IMR-90 (cell line): ENCODE data around the gene UBR1. TPM values are rescaled to one million over a fixed set of nuclear protein-coding genes. Genes with fewer than 3 reads are reported as not detected.
A peak's percentile ranks its signal among the peaks of the same experiment; 100 is the strongest.

Source experiments
- ATAC-seq: fragments of 200-7000 bp; cut with Tn5 transposase; 2 replicates; pipeline ENCODE4 v1.9.1; 2020; ENCODE audit warnings: low read depth, mild to moderate bottlenecking, moderate library complexity
- BruUV-seq: library from RNA; stranded (reverse); fragments of 400-500 nt; replicated peaks from 2 replicates; lab custom pipeline; 2021; lab: Mats Ljungman, UMichigan
- CTCF ChIA-PET: fragments of 300-600 bp; formaldehyde crosslinking; extraction: SDS; loops from one replicate; lab custom pipeline; 2021; ENCODE audit warnings: antibody characterized with exemption; lab: Yijun Ruan, JAX
- POLR2A ChIA-PET: fragments of 300-600 bp; sonication (Branson Sonifier 250); formaldehyde crosslinking; loops from one replicate; lab custom pipeline; 2022; ENCODE audit warnings: antibody characterized with exemption; ENCODE audit not compliant: unreplicated experiment; lab: Charles Lee
- DNase-seq: peaks from one replicate; pipeline ENCODE4 v3.0.0; 2013
- H2AFZ ChIP-seq: replicated peaks from 2 replicates; pipeline ENCODE3; 2013; ENCODE audit warnings: low read length, mild to moderate bottlenecking; ENCODE audit not compliant: poor library complexity
- H2AK5ac ChIP-seq: 2 replicates; pipeline ENCODE4 v1.6.1; 2013; ENCODE audit warnings: low read depth, low read length, inconsistent platforms
- H2AK9ac ChIP-seq: replicated peaks from 2 replicates; pipeline ENCODE3; 2013; ENCODE audit warnings: mild to moderate bottlenecking, low read depth, low read length, moderate library complexity; ENCODE audit not compliant: poor library complexity
- H2BK120ac ChIP-seq: 2 replicates; pipeline ENCODE4 v1.6.1; 2013; ENCODE audit warnings: low read depth, low read length, inconsistent platforms
- H2BK15ac ChIP-seq: 3 replicates; pipeline ENCODE4 v1.6.1; 2013; ENCODE audit warnings: low read depth, low read length, inconsistent platforms
- H2BK20ac ChIP-seq: 2 replicates; pipeline ENCODE4 v1.6.1; 2013; ENCODE audit warnings: low read depth, mild to moderate bottlenecking, inconsistent platforms, low read length, moderate library complexity
- H2BK5ac ChIP-seq: 2 replicates; pipeline ENCODE4 v1.6.1; 2013; ENCODE audit warnings: mild to moderate bottlenecking, low read depth, low read length, inconsistent platforms; ENCODE audit not compliant: poor library complexity, severe bottlenecking
- H3K14ac ChIP-seq: replicated peaks from 2 replicates; pipeline ENCODE4 v1.6.1; 2013; ENCODE audit warnings: low read depth, low read length, inconsistent platforms
- H3K18ac ChIP-seq: 2 replicates; pipeline ENCODE4 v1.6.1; 2013; ENCODE audit warnings: low read depth, low read length, control low read depth
- H3K23ac ChIP-seq: 2 replicates; pipeline ENCODE4 v1.6.1; 2013; ENCODE audit warnings: low read depth, low read length, inconsistent platforms
- H3K27ac ChIP-seq: 2 replicates; pipeline ENCODE4 v1.5.1; 2013; ENCODE audit warnings: mild to moderate bottlenecking, control low read depth, low read length; ENCODE audit not compliant: insufficient read depth
- H3K27me3 ChIP-seq: 2 replicates; pipeline ENCODE4 v1.6.1; 2013; ENCODE audit warnings: low read length; ENCODE audit not compliant: control insufficient read depth, insufficient read depth
- H3K36me3 ChIP-seq: 2 replicates; pipeline ENCODE4 v1.6.1; 2013; ENCODE audit warnings: low read length, mixed read lengths; ENCODE audit not compliant: control insufficient read depth, insufficient read depth
- H3K4ac ChIP-seq: 2 replicates; pipeline ENCODE4 v1.6.1; 2013; ENCODE audit warnings: low read depth, low read length, inconsistent platforms
- H3K4me1 ChIP-seq: 2 replicates; pipeline ENCODE4 v1.6.1; 2013; ENCODE audit warnings: low read length, mixed read lengths; ENCODE audit not compliant: control insufficient read depth, insufficient read depth
- H3K4me2 ChIP-seq: 2 replicates; pipeline ENCODE4 v1.6.1; 2013; ENCODE audit warnings: low read depth, mild to moderate bottlenecking, control low read depth, low read length, moderate library complexity
- H3K4me3 ChIP-seq: 2 replicates; pipeline ENCODE4 v1.5.1; 2013; ENCODE audit warnings: low read depth, mild to moderate bottlenecking, control low read depth, low read length, moderate library complexity; ENCODE audit not compliant: insufficient read depth
- H3K56ac ChIP-seq: 2 replicates; pipeline ENCODE4 v1.6.1; 2013; ENCODE audit warnings: low read length, inconsistent platforms; ENCODE audit not compliant: insufficient read depth; ENCODE audit errors: extremely low read depth
- H3K79me1 ChIP-seq, 2 experiments: 2 replicates each; pipeline ENCODE4 v1.6.1; 2013; ENCODE audit warnings: low read length in 2 of 2, inconsistent platforms in 1 of 2, low read depth in 1 of 2
- H3K9ac ChIP-seq: 2 replicates; pipeline ENCODE4 v1.6.1; 2013; ENCODE audit warnings: low read depth, low read length, control low read depth
- H3K9me1 ChIP-seq: 2 replicates; pipeline ENCODE4 v1.6.1; 2013; ENCODE audit warnings: low read length, inconsistent platforms; ENCODE audit not compliant: insufficient read depth
- H3K9me3 ChIP-seq: 2 replicates; pipeline ENCODE4 v1.6.1; 2013; ENCODE audit warnings: low read length; ENCODE audit not compliant: control insufficient read depth, insufficient read depth
- H4K20me1 ChIP-seq: 2 replicates; pipeline ENCODE4 v1.6.1; 2013; ENCODE audit warnings: low read length, inconsistent platforms; ENCODE audit not compliant: insufficient read depth
- H4K5ac ChIP-seq: 2 replicates; pipeline ENCODE4 v1.6.1; 2013; ENCODE audit warnings: mild to moderate bottlenecking, low read depth, low read length, control low read depth
- H4K8ac ChIP-seq, 2 experiments: 2 replicates each; pipeline ENCODE4 v1.6.1; 2013; ENCODE audit warnings: low read depth in 2 of 2, low read length in 2 of 2, control low read depth in 1 of 2, inconsistent platforms in 1 of 2
- H4K91ac ChIP-seq: 2 replicates; pipeline ENCODE4 v1.6.1; 2013; ENCODE audit warnings: low read depth, low read length, inconsistent platforms; ENCODE audit not compliant: insufficient read depth
- BHLHE40 ChIP-seq: fragments of 150-350 bp; IDR thresholded peaks from 2 replicates; pipeline ENCODE4 v1.6.1; 2016; ENCODE audit warnings: mild to moderate bottlenecking, low read depth, low read length
- CEBPB ChIP-seq: IDR thresholded peaks from 2 replicates; pipeline ENCODE4 v1.6.1; 2012; ENCODE audit warnings: low read depth, low read length, improper control_type of control experiment
- CHD1 ChIP-seq: IDR thresholded peaks from 2 replicates; pipeline ENCODE4 v1.6.1; 2012; ENCODE audit warnings: low read depth, low read length, improper control_type of control experiment
- MAFK ChIP-seq: IDR thresholded peaks from 2 replicates; pipeline ENCODE4 v1.6.1; 2012; ENCODE audit warnings: low read depth, low read length, improper control_type of control experiment
- MXI1 ChIP-seq: IDR thresholded peaks from 2 replicates; pipeline ENCODE4 v1.6.1; 2012; ENCODE audit warnings: low read depth, mild to moderate bottlenecking, low read length, moderate library complexity, borderline replicate concordance
- NFE2L2 ChIP-seq: fragments of 150-350 bp; IDR thresholded peaks from 2 replicates; pipeline ENCODE4 v1.6.1; 2016; ENCODE audit warnings: low read depth, mild to moderate bottlenecking, low read length
- RFX5 ChIP-seq: IDR thresholded peaks from 2 replicates; pipeline ENCODE4 v1.8.0; 2012; ENCODE audit warnings: low read depth, mild to moderate bottlenecking, low read length, moderate library complexity
- WGBS, 2 experiments: methylation state at CpG; one replicate each; pipeline versions ENCODE4 v1.1.5 to v1.1.7; 2013; ENCODE audit warnings: missing lambda C conversion rate in 2 of 2; ENCODE audit not compliant: insufficient read length in 1 of 2; ENCODE audit errors: extremely low coverage in 2 of 2; 5-methylcytosine and 5-hydroxymethylcytosine counted together
- dilution Hi-C: fragments of 300-500 bp; cut with HindIII; formaldehyde crosslinking; loops from one replicate; pipeline ENCODE4 v1.14.3; 2018; ENCODE audit warnings: low sequenced_read_pairs; ENCODE audit not compliant: unreplicated experiment
- in situ Hi-C: fragments of 300-500 bp; cut with MboI; formaldehyde crosslinking; loops from 3 replicates; pipeline ENCODE4 v1.14.3; 2019; ENCODE audit warnings: low sequenced_read_pairs, inconsistent platforms, mixed read lengths
- intact Hi-C: fragments of 100-400 bp; cut with micrococcal nuclease; formaldehyde crosslinking; loops from 2 replicates; pipeline ENCODE4 v1.10.0; 2022
- polyA plus RNA-seq, 3 experiments: library from polyadenylated mRNA; depleted of rRNA; stranded (reverse); fragments of >200 nt; gene quantifications; 2 replicates each; pipeline ENCODE4 v1.2.3, GENCODE V29; 2012; ENCODE audit warnings: low replicate concordance in 1 of 3
- total RNA-seq: library from RNA; depleted of rRNA; stranded (reverse); fragments of >200 nt; gene quantifications from 2 replicates; pipeline ENCODE4 v1.2.3, GENCODE V29; 2012
- TF ChIP-seq, protein P1 (sequence below): fragments of 150-350 bp; IDR thresholded peaks from 2 replicates; pipeline ENCODE4 v1.6.1; 2016; ENCODE audit warnings: low read depth, mild to moderate bottlenecking, low read length, moderate library complexity, borderline replicate concordance
- TF ChIP-seq, protein P2 (sequence below): fragments of 150-350 bp; IDR thresholded peaks from 2 replicates; pipeline ENCODE4 v1.6.1; 2017; ENCODE audit warnings: mild to moderate bottlenecking, antibody characterized with exemption, low read length, low read depth
- TF ChIP-seq, protein P3 (sequence below): conservative IDR thresholded peaks from 2 replicates; pipeline ENCODE4 v1.5.1; 2012; ENCODE audit warnings: mild to moderate bottlenecking, low read depth, low read length, improper control_type of control experiment

UBR1 gene
- total and polyA plus RNA-seq, 2 of the 4 experiments (the other 2 are of a cell fraction): 6.5 to 30.1 TPM

DNA sequence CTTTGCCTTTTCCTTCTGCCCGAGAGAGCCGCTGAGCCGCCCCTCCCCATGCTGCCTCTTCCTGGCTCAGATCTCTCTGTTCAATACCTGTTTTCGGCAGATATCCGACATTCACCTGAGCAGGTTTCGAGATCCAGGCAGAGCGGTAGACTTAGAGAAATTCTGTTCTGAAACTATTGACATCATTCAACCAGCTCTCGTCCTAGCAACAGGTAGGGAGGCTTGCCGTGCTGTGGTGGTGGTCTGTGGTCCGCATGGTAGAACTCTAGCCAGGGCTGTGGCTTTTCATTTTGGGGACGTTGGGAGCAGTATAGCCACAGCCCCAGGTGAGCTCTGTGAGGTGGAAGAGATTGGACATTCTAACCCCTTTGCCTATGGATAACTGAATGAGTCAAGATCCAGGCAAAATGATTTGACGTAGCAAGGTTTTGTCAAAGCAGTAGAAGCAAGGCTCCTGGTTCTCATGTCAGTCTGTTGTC is 28.4 kb upstream of the UBR1 start:
- Histone ChIP-seq H3K14ac (peak overlapping the region; percentile 42), H3K23ac (peak overlapping the region; percentile 55), H4K20me1 (no peaks in the 10 kb centered on the region), H3K9me3 (no peaks in the 10 kb centered on the region), H2BK5ac (no peak overlapping the region), H3K27me3 (no peaks in the 10 kb centered on the region), H3K79me1 (peaks cover 12 to 23% of the 10 kb centered on the region in 2 experiments), H4K5ac (peak overlapping the region; percentile 85), H3K9me1 (peaks cover 2% of the 10 kb centered on the region; the same call in 1 of the 2 replicates), H3K4me3 (peak overlapping the region; percentile 87), H3K9ac (peak overlapping the region; percentile 73), H3K4me1 (peaks cover 8% of the 10 kb centered on the region), H4K8ac (peak overlapping the region; percentile 87 to 88), H3K27ac (peak overlapping the region; percentile 18; the same call in 1 of the 2 replicates), H2BK15ac (no peak overlapping the region), H4K91ac (peak overlapping the region; percentile 54), H3K56ac (no peak overlapping the region; the same call in 1 of the 2 replicates), H3K4ac (peak overlapping the region; percentile 67), H2AK5ac (peak overlapping the region; percentile 35), H2AFZ (peak overlapping the region; percentile 99), H2BK20ac (no peak overlapping the region), H3K4me2 (peak overlapping the region; percentile 96), H2BK120ac (no peak overlapping the region), H3K18ac (no peak overlapping the region), H2AK9ac (peak overlapping the region; percentile 98), H3K36me3 (peaks cover 8% of the 10 kb centered on the region)
- TF ChIP-seq CHD1 (no peak), NFE2L2 (no peak), CEBPB (no peak), MAFK (no peak), MXI1 (no peak), BHLHE40 (no peak), RFX5 (no peak)
- TF ChIP-seq, protein P1, sequence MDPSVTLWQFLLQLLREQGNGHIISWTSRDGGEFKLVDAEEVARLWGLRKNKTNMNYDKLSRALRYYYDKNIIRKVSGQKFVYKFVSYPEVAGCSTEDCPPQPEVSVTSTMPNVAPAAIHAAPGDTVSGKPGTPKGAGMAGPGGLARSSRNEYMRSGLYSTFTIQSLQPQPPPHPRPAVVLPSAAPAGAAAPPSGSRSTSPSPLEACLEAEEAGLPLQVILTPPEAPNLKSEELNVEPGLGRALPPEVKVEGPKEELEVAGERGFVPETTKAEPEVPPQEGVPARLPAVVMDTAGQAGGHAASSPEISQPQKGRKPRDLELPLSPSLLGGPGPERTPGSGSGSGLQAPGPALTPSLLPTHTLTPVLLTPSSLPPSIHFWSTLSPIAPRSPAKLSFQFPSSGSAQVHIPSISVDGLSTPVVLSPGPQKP: no peak
- TF ChIP-seq, protein P2, sequence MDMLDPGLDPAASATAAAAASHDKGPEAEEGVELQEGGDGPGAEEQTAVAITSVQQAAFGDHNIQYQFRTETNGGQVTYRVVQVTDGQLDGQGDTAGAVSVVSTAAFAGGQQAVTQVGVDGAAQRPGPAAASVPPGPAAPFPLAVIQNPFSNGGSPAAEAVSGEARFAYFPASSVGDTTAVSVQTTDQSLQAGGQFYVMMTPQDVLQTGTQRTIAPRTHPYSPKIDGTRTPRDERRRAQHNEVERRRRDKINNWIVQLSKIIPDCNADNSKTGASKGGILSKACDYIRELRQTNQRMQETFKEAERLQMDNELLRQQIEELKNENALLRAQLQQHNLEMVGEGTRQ: no peak
- TF ChIP-seq, protein P3, sequence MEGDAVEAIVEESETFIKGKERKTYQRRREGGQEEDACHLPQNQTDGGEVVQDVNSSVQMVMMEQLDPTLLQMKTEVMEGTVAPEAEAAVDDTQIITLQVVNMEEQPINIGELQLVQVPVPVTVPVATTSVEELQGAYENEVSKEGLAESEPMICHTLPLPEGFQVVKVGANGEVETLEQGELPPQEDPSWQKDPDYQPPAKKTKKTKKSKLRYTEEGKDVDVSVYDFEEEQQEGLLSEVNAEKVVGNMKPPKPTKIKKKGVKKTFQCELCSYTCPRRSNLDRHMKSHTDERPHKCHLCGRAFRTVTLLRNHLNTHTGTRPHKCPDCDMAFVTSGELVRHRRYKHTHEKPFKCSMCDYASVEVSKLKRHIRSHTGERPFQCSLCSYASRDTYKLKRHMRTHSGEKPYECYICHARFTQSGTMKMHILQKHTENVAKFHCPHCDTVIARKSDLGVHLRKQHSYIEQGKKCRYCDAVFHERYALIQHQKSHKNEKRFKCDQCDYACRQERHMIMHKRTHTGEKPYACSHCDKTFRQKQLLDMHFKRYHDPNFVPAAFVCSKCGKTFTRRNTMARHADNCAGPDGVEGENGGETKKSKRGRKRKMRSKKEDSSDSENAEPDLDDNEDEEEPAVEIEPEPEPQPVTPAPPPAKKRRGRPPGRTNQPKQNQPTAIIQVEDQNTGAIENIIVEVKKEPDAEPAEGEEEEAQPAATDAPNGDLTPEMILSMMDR: no peak
- no peak for DNase-seq
- no peak for ATAC-seq
- in situ Hi-C loops: no loop called here
- intact Hi-C loops: no loop called here
- dilution Hi-C loops: no loop called here
- no TSS peak for BruUV-seq
- POLR2A ChIA-PET: no interaction called here
- CTCF ChIA-PET: no interaction called here
- 15% methylated on average over 5 of the region's 12 CpGs; no CpG with 5 or more reads in 1 of the 2 experiments for WGBS, 2 experiments
